Upper lobe of left lung (tissue), 6 donors: ENCODE measurements around the gene ZNF668. TPM values are rescaled to one million over a fixed set of nuclear protein-coding genes. Genes with fewer than 3 reads are reported as not detected.
A peak's percentile ranks its signal among the peaks of the same experiment; 100 is the strongest.

Experiments
- ATAC-seq, 2 donors: fragments of 200-7000 bp; cut with Tn5 transposase; one replicate each; pipeline ENCODE4 v1.9.1; 2022; ENCODE audit warnings: mild to moderate bottlenecking in 2 of 2, moderate library complexity in 2 of 2; ENCODE audit not compliant: low FRiP score in 2 of 2
- DNase-seq, 2 donors: peaks; one replicate each; pipeline ENCODE4 v3.0.0-alpha.2; 2019 to 2020
- H3K27ac ChIP-seq, 4 donors: fragments of 200-600 bp; sonication (generic); one replicate each; pipeline ENCODE4 v1.5.1; 2016 to 2019
- H3K27me3 ChIP-seq, 4 donors: fragments of 200-600 bp; sonication (generic); one replicate each; pipeline ENCODE4 v1.5.1; 2017 to 2019
- H3K36me3 ChIP-seq, 4 donors: fragments of 200-600 bp; sonication (generic); one replicate each; pipeline ENCODE4 v1.5.1; 2016 to 2019
- H3K4me1 ChIP-seq, 4 donors: fragments of 200-600 bp; sonication (generic); one replicate each; pipeline ENCODE4 v1.5.1; 2018 to 2019
- H3K4me3 ChIP-seq, 4 donors: fragments of 200-600 bp; sonication (generic); one replicate each; pipeline ENCODE4 v1.5.1; 2017 to 2019; ENCODE audit warnings: mild to moderate bottlenecking in 2 of 4, moderate library complexity in 1 of 4
- H3K9me3 ChIP-seq, 4 donors: fragments of 200-600 bp; sonication (generic); one replicate each; pipeline ENCODE4 v1.5.1; 2018 to 2019
- CTCF ChIP-seq, 6 experiments: fragments of 450-650 bp in 4 of 6; fragments of 200-600 bp in 2 of 6; sonication (generic) in 2 of 6; IDR thresholded peaks; one replicate each; pipeline ENCODE4 v1.5.1; 2016 to 2019; ENCODE audit warnings: antibody characterized with exemption in 6 of 6
- EP300 ChIP-seq, 4 donors: sonication (generic); formaldehyde crosslinking; IDR thresholded peaks; one replicate each; pipeline ENCODE4 v1.5.1; 2017; ENCODE audit warnings: antibody characterized with exemption in 4 of 4, control low read depth in 2 of 4
- POLR2A ChIP-seq, 4 donors: fragments of 450-650 bp; IDR thresholded peaks; one replicate each; pipeline ENCODE4 v1.5.1; 2016 to 2017; ENCODE audit warnings: antibody characterized with exemption in 4 of 4, mild to moderate bottlenecking in 2 of 4
- POLR2AphosphoS5 ChIP-seq, 2 donors: sonication (generic); formaldehyde crosslinking; IDR thresholded peaks; one replicate each; pipeline ENCODE4 v1.5.1; 2017; ENCODE audit warnings: antibody characterized with exemption in 2 of 2
- WGBS, 2 donors: methylation state at CpG; one replicate each; pipeline ENCODE4 v1.1.5; 2017 to 2018; 5-methylcytosine and 5-hydroxymethylcytosine counted together
- total RNA-seq, 6 donors: library from RNA; depleted of rRNA in 4 of 6; stranded (reverse); fragments of >200 nt in 4 of 6; gene quantifications; one replicate each; pipeline versions ENCODE4 v1.1.0 to v1.2.1, GENCODE V29; 2016 to 2021
- donor health status: DM: no; HTN: no; CAD: no; lungs with moderate emphysema.
- donor health status: DM: no; HTN: yes; CAD: no; lungs with severe emphysema.

ZNF668 gene
- total RNA-seq: 10 to 100 TPM in 4 of 6 donors, 1 to 10 TPM in 2; 8.4 to 21.0 (median 11.4) TPM

DNA sequence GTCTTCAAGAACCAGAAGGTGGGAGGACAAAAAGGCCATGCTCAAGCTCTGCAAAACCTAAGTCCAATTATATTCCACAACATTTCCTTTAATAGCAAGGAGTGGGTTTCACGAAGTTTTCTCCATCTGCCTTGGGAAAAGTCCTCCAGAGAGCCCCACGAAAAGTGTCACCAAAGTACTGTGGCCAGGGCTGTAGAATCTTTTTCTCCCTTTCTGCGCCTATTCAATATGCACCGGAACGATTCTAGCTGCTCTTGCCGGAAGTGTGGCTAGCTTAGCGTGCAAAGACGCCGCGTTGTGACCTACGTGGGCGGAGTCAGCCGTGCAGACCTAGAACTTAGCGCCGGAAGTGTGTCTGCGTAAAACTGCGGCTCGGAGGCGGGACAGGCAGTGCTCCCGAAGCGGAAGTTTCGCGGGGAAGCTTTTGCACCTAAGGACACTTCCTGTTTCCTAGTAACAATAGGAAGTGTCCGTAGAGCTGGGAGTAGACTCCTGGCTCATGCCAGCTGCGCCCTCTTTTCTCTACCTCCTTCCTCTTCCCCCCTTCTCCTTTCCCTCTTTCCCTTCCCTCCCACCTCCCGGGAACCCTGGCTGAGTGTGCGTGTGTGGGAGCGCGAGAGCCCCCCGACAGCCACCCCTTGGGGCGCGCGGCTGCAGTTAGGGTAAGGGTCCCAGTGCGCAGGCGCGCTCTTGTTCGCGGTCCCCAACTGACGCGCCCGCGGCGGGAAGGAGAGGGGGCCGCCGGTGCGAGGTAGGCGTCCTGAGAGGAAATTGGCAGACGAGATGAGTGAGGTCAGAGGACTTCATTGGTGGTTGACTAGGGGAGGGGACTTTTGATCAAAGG is at the start of gene ZNF668, which contains the start of gene ZNF646:
ZNF668 (minus strand) TSS at position 271 of the 844 bp plus-strand sequence. CDS start 9,781 bp downstream, outside the sequence.
ZNF646 (plus strand) TSS at position 453 of the 844 bp plus-strand sequence. CDS start 1,903 bp downstream, outside the sequence.
- H3K9me3 ChIP-seq: no peaks in the 10 kb centered on the region
- H3K4me1 ChIP-seq: peaks cover 20 to 42% (median 22%) of the 10 kb centered on the region in 4 donors
- peaks cover 24 to 33% (median 31%) of the 10 kb centered on the region in 4 donors for H3K36me3 ChIP-seq
- 0 to 1% methylated on average over 38 to 48 of the region's 48 CpGs for WGBS, 2 donors
- peak; percentile 95 to 98 for ATAC-seq
- H3K27me3 ChIP-seq: no peaks in the 10 kb centered on the region
- DNase-seq: peak; percentile 92 to 100
- peak within 1 kb of the TSS; percentile 86 to 97 (median 92) for H3K4me3 ChIP-seq
- TF ChIP-seq CTCF (IDR thresholded peaks at IDR 0.05) (peak in 2 of 6 experiments; percentile 2 to 7), POLR2AphosphoS5 (IDR thresholded peaks at IDR 0.05) (peak; percentile 92 to 94), EP300 (IDR thresholded peaks at IDR 0.05) (peak in 2 of 4 donors; percentile 72 to 75), POLR2A (IDR thresholded peaks at IDR 0.05) (peak; percentile 48 to 83 (median 74))
- peak within 1 kb of the TSS; percentile 89 to 97 (median 95) for H3K27ac ChIP-seq

GRCh38 chr16:31120129-31120528 is 46.1 kb upstream of the ZNF668 start:
- peak overlapping the region; percentile 16 to 97 (median 96) for H3K27ac ChIP-seq
- no peak for TF ChIP-seq CTCF (IDR thresholded peaks at IDR 0.05)
- TF ChIP-seq POLR2AphosphoS5 (IDR thresholded peaks at IDR 0.05): no peak
- TF ChIP-seq EP300 (IDR thresholded peaks at IDR 0.05): no peak
- no peak for TF ChIP-seq POLR2A (IDR thresholded peaks at IDR 0.05)

DNA sequence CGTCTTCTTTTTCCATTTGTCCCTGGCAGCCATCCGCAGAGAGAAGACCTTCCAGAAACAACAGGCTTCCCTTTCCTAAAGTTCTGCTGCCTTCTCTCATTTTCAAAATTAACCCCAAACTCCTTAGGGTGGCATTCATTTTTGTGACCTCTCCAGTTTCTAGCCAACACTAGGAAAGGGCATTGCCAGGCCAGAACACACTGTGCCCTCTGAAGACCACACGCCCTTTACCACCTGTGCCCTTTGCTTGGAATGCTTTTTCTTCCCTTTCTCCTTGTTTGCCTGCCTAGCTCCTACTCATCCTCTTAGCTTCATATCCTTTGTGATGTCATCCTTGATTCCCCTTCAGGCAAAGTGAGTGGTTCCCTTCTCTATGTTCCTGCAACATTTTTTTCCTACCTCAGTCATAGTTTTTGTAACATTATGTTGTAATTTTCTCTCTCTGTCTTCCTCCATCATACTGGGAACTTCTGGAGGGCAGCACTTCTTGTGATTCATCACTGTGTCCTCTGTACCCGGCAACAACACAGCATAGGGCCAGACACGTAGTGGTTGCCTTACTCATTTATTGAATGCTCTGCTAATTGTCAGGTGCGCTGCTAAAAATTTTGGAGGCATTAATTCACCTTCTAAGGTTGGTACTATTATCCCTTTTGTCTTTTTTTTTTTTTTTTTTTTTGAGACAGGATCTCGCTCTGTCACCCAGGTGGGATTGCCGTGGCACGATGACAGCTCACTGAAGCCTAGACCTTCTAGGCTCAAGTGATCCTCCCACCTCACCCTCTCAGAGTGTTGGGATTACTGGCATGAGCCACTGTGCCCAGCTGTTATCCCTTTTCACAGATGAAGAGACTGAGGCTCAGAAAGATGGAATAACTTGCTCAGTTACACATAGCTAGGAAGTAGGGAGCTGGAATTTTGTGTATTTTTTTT is 44.4 kb upstream of the ZNF668 start:
- peak; percentile 13 to 23 for ATAC-seq
- H3K36me3 ChIP-seq: peaks cover 18 to 47% (median 31%) of the 10 kb centered on the region in 4 donors
- TF ChIP-seq CTCF (IDR thresholded peaks at IDR 0.05) (no peak), POLR2AphosphoS5 (IDR thresholded peaks at IDR 0.05) (peak in 1 of 2 donors; percentile 67), POLR2A (IDR thresholded peaks at IDR 0.05) (peak in 1 of 4 donors; percentile 32), EP300 (IDR thresholded peaks at IDR 0.05) (peak in 2 of 4 donors; percentile 7 to 50)
- peak overlapping the region; percentile 69 to 98 (median 78) for H3K4me3 ChIP-seq
- WGBS, 2 donors: 55 to 57% methylated on average over 9 of the region's 9 CpGs
- H3K27me3 ChIP-seq: no peaks in the 10 kb centered on the region
- H3K27ac ChIP-seq: peak overlapping the region; percentile 95 to 97 (median 97)
- H3K4me1 ChIP-seq: peaks cover 21 to 41% (median 28%) of the 10 kb centered on the region in 4 donors
- peak in 1 of 2 donors; percentile 63 for DNase-seq
- no peaks in the 10 kb centered on the region for H3K9me3 ChIP-seq

More at GRCh38 chr16:31120129-31120528, 46.1 kb upstream of the ZNF668 start:
- WGBS, 2 donors: 74 to 90% methylated on average over 16 of the region's 16 CpGs
- Histone ChIP-seq H3K27me3 (no peaks in the 10 kb centered on the region), H3K9me3 (no peaks in the 10 kb centered on the region), H3K4me3 (no peak overlapping the region), H3K4me1 (peaks cover 21 to 28% (median 22%) of the 10 kb centered on the region in 4 donors), H3K36me3 (peaks cover 18 to 63% (median 34%) of the 10 kb centered on the region in 4 donors)
- no peak for ATAC-seq
- peak in 1 of 2 donors; percentile 28 for DNase-seq

DNA sequence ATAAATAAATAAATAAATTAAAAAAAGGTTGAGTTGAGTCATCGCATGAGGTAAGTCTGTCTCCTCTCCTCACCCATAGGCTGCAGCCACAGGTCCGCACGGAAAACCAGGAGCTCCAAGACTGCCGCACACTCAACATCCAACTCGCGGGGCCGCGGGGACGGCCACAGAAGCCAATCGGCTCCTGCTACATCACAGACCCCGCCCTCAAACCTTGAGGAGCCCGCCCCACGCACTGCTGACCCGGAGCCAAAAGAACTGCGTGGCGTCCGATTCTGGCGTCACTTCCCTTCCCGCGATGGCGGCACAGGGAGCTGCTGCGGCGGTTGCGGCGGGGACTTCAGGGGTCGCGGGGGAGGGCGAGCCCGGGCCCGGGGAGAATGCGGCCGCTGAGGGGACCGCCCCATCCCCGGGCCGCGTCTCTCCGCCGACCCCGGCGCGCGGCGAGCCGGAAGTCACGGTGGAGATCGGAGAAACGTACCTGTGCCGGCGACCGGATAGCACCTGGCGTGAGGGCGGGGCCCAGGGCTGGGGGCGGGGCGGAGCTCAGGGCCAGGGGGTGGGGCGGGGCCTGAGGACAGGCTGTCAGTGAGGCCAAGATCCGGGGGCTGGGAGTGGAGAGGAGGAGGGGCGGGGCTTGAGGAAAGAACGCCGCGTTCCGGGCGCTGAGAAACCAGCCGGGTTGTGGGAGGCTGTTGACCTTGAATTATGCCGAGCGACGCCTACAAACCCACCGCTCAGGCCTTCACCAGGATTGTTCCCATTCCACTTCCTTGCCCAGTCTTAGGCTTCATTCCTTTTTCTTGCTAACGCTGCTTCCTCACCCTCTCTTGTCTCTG is 43.6 kb upstream of the ZNF668 start, which contains the start of gene KAT8:
KAT8 (plus strand) TSS at position 281 of the 839 bp plus-strand sequence; CDS start at position 299, 18 bp downstream.
- H3K9me3 ChIP-seq: no peaks in the 10 kb centered on the region
- ATAC-seq (peak; percentile 96 to 98), DNase-seq (peak; percentile 98 to 99)
- H3K27me3 ChIP-seq: no peaks in the 10 kb centered on the region
- WGBS, 2 donors: 0 to 1% methylated on average over 22 of the region's 68 CpGs
- TF ChIP-seq POLR2A (IDR thresholded peaks at IDR 0.05) (peak in 3 of 4 donors; percentile 53 to 95 (median 93)), EP300 (IDR thresholded peaks at IDR 0.05) (peak in 3 of 4 donors; percentile 26 to 71 (median 46)), POLR2AphosphoS5 (IDR thresholded peaks at IDR 0.05) (peak; percentile 94 to 97), CTCF (IDR thresholded peaks at IDR 0.05) (peak in 2 of 6 experiments; percentile 7 to 16)
- H3K27ac ChIP-seq: peak within 1 kb of the TSS; percentile 95 to 97 (median 97)
- peaks cover 18 to 42% (median 29%) of the 10 kb centered on the region in 4 donors for H3K36me3 ChIP-seq
- H3K4me3 ChIP-seq: peak within 1 kb of the TSS; percentile 69 to 98 (median 78)
- peaks cover 21 to 50% (median 33%) of the 10 kb centered on the region in 4 donors for H3K4me1 ChIP-seq
